Activated CD8-positive, alpha-beta memory T cell treated with anti-CD3 and anti-CD28 coated beads, Interleukin-2, amount 50 U/mL, for 24 hours (primary cell): ENCODE data around the gene LILRB5.
"Not testable (repeated sequence)": the region's sequence is repeated elsewhere in the genome, so short reads cannot be mapped to it uniquely, and the experiment has no call there.

ENCODE experiments used
- DNase-seq: peaks from one replicate; pipeline ENCODE4 v3.0.0-alpha.2; 2020; ENCODE audit errors: extremely low read depth

Gene LILRB5

GRCh38 chr19:54214217-54214616 is 42.9 kb downstream of the LILRB5 start:
- not testable (repeated sequence) for DNase-seq

DNA sequence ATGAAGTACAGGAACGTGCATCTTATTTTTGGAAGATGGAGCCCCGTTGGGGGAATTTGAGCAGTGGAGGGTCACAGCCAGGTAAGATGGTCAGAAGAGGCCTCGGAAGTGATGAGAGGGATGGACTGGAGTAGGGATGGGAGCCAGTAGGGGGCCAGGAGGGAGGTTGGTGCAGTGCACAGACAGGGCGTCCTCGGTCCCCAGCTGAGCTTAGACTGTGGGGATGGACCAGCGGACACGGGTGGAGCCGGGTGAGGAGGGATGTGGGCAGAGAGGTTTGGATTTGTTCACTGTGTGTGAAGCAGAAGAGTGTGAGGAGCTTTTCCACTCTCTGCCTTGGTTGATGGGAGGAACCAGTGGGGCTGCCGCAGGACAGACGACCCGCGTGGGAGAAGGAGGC is 45.8 kb downstream of the LILRB5 start:
- DNase-seq: no peak

DNA sequence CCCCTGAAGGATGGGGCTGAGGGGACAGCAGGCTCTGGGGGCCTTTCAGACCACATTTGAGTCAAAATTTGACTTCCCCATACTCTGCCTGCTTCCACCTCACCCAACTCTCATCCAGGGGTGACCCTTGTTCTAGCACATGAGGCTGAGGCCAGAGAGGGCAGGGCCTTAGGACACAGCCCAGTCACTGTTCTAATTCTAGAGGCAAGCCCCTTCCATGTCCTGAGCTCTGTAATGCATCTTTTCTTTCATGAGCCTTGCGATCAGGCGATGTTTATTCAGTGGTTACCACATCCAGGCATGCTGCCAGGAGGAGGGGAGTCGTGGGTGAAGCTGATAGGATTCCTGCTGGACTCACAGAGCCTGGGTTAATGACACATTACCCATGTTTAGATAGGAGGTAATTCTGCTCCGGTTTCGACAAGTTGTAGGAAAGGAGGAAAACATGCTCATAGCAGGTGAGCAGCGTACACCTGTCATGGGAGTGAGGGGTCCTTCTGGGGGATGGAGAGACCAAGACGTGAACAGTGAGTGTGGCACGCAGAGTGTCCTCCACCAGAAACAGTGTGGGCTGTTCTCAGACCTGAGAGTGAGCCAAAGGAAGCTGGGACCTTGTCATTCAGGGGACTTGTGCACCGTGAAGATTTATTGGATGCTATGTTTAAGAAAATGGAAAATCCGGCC is 47.1 kb downstream of the LILRB5 start:
- DNase-seq: no peak

DNA sequence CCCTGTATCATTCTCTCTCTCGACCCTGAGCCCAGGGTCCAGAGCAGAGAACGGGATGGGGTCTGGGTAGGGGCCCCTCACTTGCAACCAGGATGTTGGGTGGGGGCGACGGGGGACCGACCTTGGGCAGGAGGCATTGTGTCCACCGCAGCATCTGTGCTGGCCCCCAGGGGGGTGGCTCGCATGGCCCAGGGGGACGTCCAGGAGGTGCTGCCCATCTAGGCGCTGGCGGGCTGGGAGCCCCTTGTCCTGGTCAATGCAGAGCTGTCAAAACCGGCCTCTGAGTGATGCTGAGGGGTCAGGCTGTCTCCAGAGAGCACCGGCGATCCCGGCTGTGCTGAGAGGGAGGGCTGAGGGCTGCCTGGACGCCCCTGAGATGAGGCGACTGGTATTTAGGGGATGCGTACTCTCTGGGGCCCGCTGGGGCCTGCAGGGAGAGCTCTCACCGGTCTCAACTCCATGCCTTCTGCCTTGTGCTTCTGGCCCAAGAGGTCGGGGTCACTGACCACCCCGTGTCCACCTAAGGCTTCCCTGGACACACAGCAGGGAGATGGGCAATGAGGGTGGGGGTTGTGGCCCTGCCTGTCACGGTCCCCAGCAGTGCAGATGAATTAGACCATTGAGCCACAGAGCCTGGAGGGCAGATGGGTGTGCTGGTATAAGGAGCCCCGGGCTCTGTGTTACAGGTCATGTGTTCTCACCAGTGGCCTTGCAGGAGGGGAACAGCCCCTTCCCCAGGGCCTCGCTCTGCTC is 47.8 kb downstream of the LILRB5 start:
- no peak for DNase-seq

GRCh38 chr19:54208784-54209057 is 48.4 kb downstream of the LILRB5 start:
- DNase-seq: no peak

- DNase-seq: no peak
Observed at GRCh38 chr19:54207983-54208783, 48.9 kb downstream of the LILRB5 start.

DNA sequence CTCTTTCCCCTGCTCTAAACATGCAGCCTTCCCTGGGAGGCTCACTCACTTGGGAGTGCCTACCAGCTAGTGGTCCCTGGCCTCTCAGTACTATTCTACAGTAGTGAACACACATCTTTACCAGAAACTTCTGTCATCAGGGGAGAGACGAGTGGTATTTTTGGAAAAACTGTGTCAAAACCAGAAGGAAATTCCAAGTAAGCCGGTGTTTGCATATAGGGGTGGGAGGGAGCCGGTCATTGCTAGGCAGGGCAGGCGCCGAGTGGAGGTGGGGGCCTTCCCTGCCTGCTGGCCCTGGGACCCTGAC is 49.4 kb downstream of the LILRB5 start:
- no peak for DNase-seq

- not testable (repeated sequence) for DNase-seq
Observed at GRCh38 chr19:54207193-54207592, 49.9 kb downstream of the LILRB5 start.

- DNase-seq: no peak
Observed at GRCh38 chr19:54206831-54207177, 50.3 kb downstream of the LILRB5 start.

- no peak for DNase-seq
Observed at GRCh38 chr19:54206030-54206830, 50.8 kb downstream of the LILRB5 start.

GRCh38 chr19:54204767-54205468 is 52.2 kb downstream of the LILRB5 start:
- DNase-seq: no peak

DNA sequence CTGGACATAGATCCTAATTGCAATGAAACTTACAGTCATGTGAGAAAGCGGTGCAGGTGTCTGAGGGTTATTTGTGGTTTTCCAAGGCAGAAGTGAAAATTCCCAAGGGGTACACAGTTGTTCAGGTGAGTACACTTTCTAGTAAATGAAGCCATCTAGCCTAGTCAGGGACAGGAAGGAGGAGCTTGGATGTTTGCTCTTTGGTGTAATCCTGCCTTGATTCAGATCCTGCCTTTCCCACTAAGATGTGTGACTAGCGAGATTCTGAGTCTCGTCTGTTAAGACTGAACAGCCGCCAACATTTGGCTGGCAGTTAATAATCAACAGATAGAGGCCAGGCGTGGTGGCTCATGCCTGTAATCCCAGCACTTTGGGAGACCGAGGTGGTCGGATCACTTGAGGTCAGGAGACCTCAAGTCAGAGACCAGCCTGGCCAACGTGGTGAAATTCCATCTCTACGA is 53.9 kb downstream of the LILRB5 start:
- DNase-seq: no peak

GRCh38 chr19:54201980-54202379 is 55.1 kb downstream of the LILRB5 start:
- DNase-seq: no peak

DNA sequence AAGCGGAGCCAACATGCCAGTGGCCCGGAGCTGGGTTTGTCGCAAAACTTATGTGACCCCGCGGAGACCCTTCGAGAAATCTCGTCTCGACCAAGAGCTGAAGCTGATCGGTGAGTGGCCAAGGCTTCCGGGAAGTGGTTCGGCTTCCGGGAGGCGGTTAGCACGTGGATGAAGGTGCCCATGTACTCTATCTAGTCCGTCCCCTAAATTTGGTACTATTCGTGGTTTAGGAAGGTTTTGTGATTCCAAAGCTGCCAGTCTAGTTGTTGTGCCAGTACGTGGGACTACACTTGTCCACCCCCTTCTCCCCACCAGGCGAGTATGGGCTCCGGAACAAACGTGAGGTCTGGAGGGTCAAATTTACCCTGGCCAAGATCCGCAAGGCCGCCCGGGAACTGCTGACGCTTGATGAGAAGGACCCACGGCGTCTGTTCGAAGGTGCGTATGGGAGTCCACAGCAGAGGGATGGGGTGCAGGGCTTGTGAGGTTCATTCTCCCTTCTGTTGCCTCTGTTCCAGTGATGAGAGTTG is 55.8 kb downstream of the LILRB5 start:
- no peak for DNase-seq
